Uterus (tissue), 2 donors: ENCODE results near the gene FAM151B.

ENCODE experiments used
- POLR2A ChIP-seq, 2 donors: fragments of 450-650 bp; IDR thresholded peaks; one replicate each; pipeline ENCODE4 v1.6.1; 2016; ENCODE audit warnings: antibody characterized with exemption in 2 of 2, mild to moderate bottlenecking in 1 of 2, moderate library complexity in 1 of 2
- TF ChIP-seq, protein P1 (sequence below), 4 experiments: fragments of 200-600 bp in 2 of 4; fragments of 450-650 bp in 2 of 4; sonication (generic) in 2 of 4; IDR thresholded peaks; one replicate each; pipeline ENCODE4 v1.5.1; 2016 to 2019; ENCODE audit warnings: antibody characterized with exemption in 4 of 4, mild to moderate bottlenecking in 2 of 4, moderate library complexity in 1 of 4

DNA sequence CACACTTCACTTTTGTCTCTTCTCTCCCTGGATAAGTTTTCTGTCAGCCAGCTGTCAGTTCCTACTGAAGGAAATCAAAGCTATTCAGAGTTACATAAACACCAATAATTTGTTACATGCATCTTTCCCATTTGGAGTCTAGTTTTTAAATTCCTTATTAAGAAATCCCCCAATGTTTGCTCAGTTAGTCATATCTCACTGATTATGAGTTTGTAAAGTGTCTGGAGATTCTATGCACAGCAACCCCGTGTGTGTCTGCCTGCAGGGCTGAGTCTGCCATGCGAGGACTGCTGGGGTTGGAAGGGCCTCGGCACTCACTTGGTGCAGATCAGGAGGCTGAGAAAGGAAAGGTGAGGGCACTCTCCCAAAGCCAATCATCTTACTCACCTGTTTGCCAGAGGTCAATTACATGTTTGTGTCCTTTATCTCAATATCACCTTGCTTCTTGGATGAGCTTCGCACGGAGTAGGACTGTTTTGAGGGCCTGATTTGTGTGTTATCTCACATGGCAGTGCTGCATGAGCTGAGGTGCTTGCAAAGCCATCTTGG lies 78.9 kb downstream of the FAM151B start:
- TF ChIP-seq, protein P1, sequence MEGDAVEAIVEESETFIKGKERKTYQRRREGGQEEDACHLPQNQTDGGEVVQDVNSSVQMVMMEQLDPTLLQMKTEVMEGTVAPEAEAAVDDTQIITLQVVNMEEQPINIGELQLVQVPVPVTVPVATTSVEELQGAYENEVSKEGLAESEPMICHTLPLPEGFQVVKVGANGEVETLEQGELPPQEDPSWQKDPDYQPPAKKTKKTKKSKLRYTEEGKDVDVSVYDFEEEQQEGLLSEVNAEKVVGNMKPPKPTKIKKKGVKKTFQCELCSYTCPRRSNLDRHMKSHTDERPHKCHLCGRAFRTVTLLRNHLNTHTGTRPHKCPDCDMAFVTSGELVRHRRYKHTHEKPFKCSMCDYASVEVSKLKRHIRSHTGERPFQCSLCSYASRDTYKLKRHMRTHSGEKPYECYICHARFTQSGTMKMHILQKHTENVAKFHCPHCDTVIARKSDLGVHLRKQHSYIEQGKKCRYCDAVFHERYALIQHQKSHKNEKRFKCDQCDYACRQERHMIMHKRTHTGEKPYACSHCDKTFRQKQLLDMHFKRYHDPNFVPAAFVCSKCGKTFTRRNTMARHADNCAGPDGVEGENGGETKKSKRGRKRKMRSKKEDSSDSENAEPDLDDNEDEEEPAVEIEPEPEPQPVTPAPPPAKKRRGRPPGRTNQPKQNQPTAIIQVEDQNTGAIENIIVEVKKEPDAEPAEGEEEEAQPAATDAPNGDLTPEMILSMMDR (IDR thresholded peaks at IDR 0.05), result no peak
- TF ChIP-seq POLR2A (IDR thresholded peaks at IDR 0.05), result no peak
